SK-N-SH (cell line): ENCODE data around the gene USP25. TPM values are rescaled to one million over a fixed set of nuclear protein-coding genes. Genes with fewer than 3 reads are reported as not detected.

Experiments
- CTCF ChIA-PET: fragments of 300-600, 350-600 bp; formaldehyde crosslinking; extraction: SDS; loops from one replicate; lab custom pipeline; 2021; lab: Yijun Ruan, JAX
- POLR2A ChIA-PET: fragments of 350-600 bp; sonication (Branson Sonifier 250); formaldehyde crosslinking; extraction: SDS; loops from one replicate; lab custom pipeline; 2020; ENCODE audit warnings: antibody characterized with exemption, inconsistent platforms; lab: Yijun Ruan, JAX
- DNase-seq: peaks from one replicate; pipeline ENCODE4 v3.0.0; 2012
- H2AFZ ChIP-seq: fragments of 200-600 bp; sonication (generic); 2 replicates; pipeline ENCODE4 v1.8.1; 2016; ENCODE audit warnings: antibody characterized with exemption, mild to moderate bottlenecking, low read depth
- H3F3A ChIP-seq: fragments of 200-600 bp; sonication (generic); replicated peaks from 2 replicates; pipeline ENCODE3; 2016; ENCODE audit warnings: antibody characterized with exemption, mild to moderate bottlenecking; ENCODE audit not compliant: insufficient read depth
- H3K27ac ChIP-seq, 2 experiments: fragments of 200-500 bp in 1 of 2; fragments of 200-600 bp in 1 of 2; sonication (Bioruptor generic) in 1 of 2; sonication (generic), shearing (Covaris generic) in 1 of 2; 2 replicates each; pipeline versions ENCODE4 v1.5.1 to v1.6.1; 2014 to 2016; ENCODE audit warnings: low read depth in 2 of 2, inconsistent platforms in 1 of 2, low read length in 1 of 2, mild to moderate bottlenecking in 1 of 2, mixed read lengths in 1 of 2
- H3K27me3 ChIP-seq: fragments of 200-600 bp; sonication (generic), shearing (Covaris generic); 2 replicates; pipeline ENCODE4 v1.6.1; 2016; ENCODE audit warnings: mixed run types; ENCODE audit not compliant: insufficient read depth
- H3K36me3 ChIP-seq, 2 experiments: fragments of 200-500 bp in 1 of 2; fragments of 200-600 bp in 1 of 2; sonication (Bioruptor generic) in 1 of 2; sonication (generic) in 1 of 2; replicated peaks in 1 of 2; 2 replicates each; pipeline versions ENCODE3 to v1.5.1; 2014 to 2016; ENCODE audit warnings: low read length in 1 of 2, mild to moderate bottlenecking in 1 of 2; ENCODE audit not compliant: insufficient read depth in 2 of 2, control insufficient read depth in 1 of 2
- H3K4me1 ChIP-seq, 2 experiments: fragments of 200-500 bp in 1 of 2; fragments of 200-600 bp in 1 of 2; sonication (Bioruptor generic) in 1 of 2; sonication (generic), shearing (Covaris generic) in 1 of 2; 2 replicates each; pipeline versions ENCODE4 v1.5.1 to v1.6.1; 2014 to 2016; ENCODE audit warnings: low read depth in 1 of 2, low read length in 1 of 2, mixed run types in 1 of 2; ENCODE audit not compliant: insufficient read depth in 2 of 2, control insufficient read depth in 1 of 2
- H3K4me2 ChIP-seq: fragments of 200-600 bp; sonication (generic), shearing (Covaris generic); 2 replicates; pipeline ENCODE4 v1.6.1; 2017; ENCODE audit warnings: mixed run types
- H3K4me3 ChIP-seq, 2 experiments: fragments of 200-500 bp in 1 of 2; fragments of 200-600 bp in 1 of 2; sonication (Bioruptor generic) in 1 of 2; sonication (generic), shearing (Covaris generic) in 1 of 2; 2 replicates each; pipeline versions ENCODE4 v1.5.1 to v1.8.1; 2014 to 2016; ENCODE audit warnings: low read depth in 2 of 2, inconsistent platforms in 1 of 2, low read length in 1 of 2, mild to moderate bottlenecking in 1 of 2, mixed read lengths in 1 of 2, moderate library complexity in 1 of 2
- H3K79me2 ChIP-seq: fragments of 200-600 bp; sonication (generic); 2 replicates; pipeline ENCODE4 v1.8.1; 2017; ENCODE audit warnings: mild to moderate bottlenecking; ENCODE audit not compliant: insufficient read depth
- H3K9ac ChIP-seq: fragments of 200-600 bp; sonication (generic); 2 replicates; pipeline ENCODE4 v1.6.1; 2017; ENCODE audit warnings: mixed run types
- H3K9me2 ChIP-seq: fragments of 200-600 bp; sonication (generic); 2 replicates; pipeline ENCODE4 v1.6.1; 2017; ENCODE audit warnings: mixed run types
- H3K9me3 ChIP-seq: fragments of 200-600 bp; sonication (generic); 2 replicates; pipeline ENCODE4 v1.6.1; 2017; ENCODE audit warnings: mixed run types, mild to moderate bottlenecking, moderate library complexity
- H4K20me1 ChIP-seq: fragments of 200-600 bp; sonication (generic); 2 replicates; pipeline ENCODE4 v1.6.1; 2017; ENCODE audit warnings: mild to moderate bottlenecking, mixed run types; ENCODE audit not compliant: insufficient read depth
- EP300 ChIP-seq, 2 experiments: IDR thresholded peaks; 2 replicates each; pipeline versions ENCODE4 v1.4.0 to v1.6.1; 2012; ENCODE audit warnings: borderline replicate concordance in 1 of 2, low read depth in 1 of 2, low read length in 1 of 2
- FOXM1 ChIP-seq: IDR thresholded peaks from 2 replicates; pipeline ENCODE4 v1.4.0; 2012; ENCODE audit warnings: low read depth, mild to moderate bottlenecking
- GABPA ChIP-seq: IDR thresholded peaks from 2 replicates; pipeline ENCODE4 v1.4.0; 2012; ENCODE audit warnings: low read depth, mild to moderate bottlenecking
- IRF3 ChIP-seq: fragments of 150-350 bp; IDR thresholded peaks from 2 replicates; pipeline ENCODE4 v1.6.1; 2016; ENCODE audit warnings: mild to moderate bottlenecking, low read depth, low read length
- MAX ChIP-seq: IDR thresholded peaks from 2 replicates; pipeline ENCODE4 v1.4.0; 2012; ENCODE audit warnings: low read depth
- MEF2A ChIP-seq: IDR thresholded peaks from 2 replicates; pipeline ENCODE4 v1.4.0; 2012; ENCODE audit warnings: low read depth, borderline replicate concordance
- NFIC ChIP-seq: IDR thresholded peaks from 2 replicates; pipeline ENCODE4 v1.4.0; 2012; ENCODE audit warnings: borderline replicate concordance
- NRF1 ChIP-seq: IDR thresholded peaks from 2 replicates; pipeline ENCODE4 v1.6.1; 2012; ENCODE audit warnings: low read depth, mild to moderate bottlenecking, low read length
- PBX3 ChIP-seq: IDR thresholded peaks from 2 replicates; pipeline ENCODE4; 2012
- POLR2AphosphoS5 ChIP-seq: IDR thresholded peaks from 2 replicates; pipeline ENCODE4 v1.6.1; 2012; ENCODE audit warnings: low read depth, low read length
- RAD21 ChIP-seq: IDR thresholded peaks from 2 replicates; pipeline ENCODE4 v1.6.1; 2012; ENCODE audit warnings: mild to moderate bottlenecking, low read length
- RCOR1 ChIP-seq: fragments of 150-350 bp; IDR thresholded peaks from 2 replicates; pipeline ENCODE4 v1.6.1; 2017; ENCODE audit warnings: antibody characterized with exemption, low read length
- RFX5 ChIP-seq: IDR thresholded peaks from 2 replicates; pipeline ENCODE4 v1.6.1; 2012; ENCODE audit warnings: mild to moderate bottlenecking, improper control_type of control experiment, low read length
- RXRA ChIP-seq: IDR thresholded peaks from 2 replicates; pipeline ENCODE4 v1.4.0; 2012; ENCODE audit warnings: low read depth, mild to moderate bottlenecking, borderline replicate concordance
- SMC3 ChIP-seq: IDR thresholded peaks from 2 replicates; pipeline ENCODE4 v1.6.1; 2012; ENCODE audit warnings: low read depth, low read length, improper control_type of control experiment
- TAF1 ChIP-seq: IDR thresholded peaks from 2 replicates; pipeline ENCODE4 v1.6.1; 2012; ENCODE audit warnings: low read depth, mild to moderate bottlenecking, low read length, moderate library complexity, borderline replicate concordance
- USF1 ChIP-seq: IDR thresholded peaks from 2 replicates; pipeline ENCODE4 v1.4.0; 2012; ENCODE audit warnings: low read depth, borderline replicate concordance
- ZBTB33 ChIP-seq: IDR thresholded peaks from 2 replicates; pipeline ENCODE4 v1.4.0; 2012; ENCODE audit warnings: low read depth, borderline replicate concordance
- WGBS: methylation state at CpG from one replicate; pipeline ENCODE4 v1.1.6; 2017; ENCODE audit warnings: low lambda C conversion rate; 5-methylcytosine and 5-hydroxymethylcytosine counted together
- polyA plus RNA-seq, 3 experiments: library from polyadenylated mRNA; depleted of rRNA; stranded (reverse); fragments of >200 nt; gene quantifications; 2 replicates each; pipeline ENCODE4 v1.2.3, GENCODE V29; 2012

USP25 gene
- polyA plus RNA-seq, 1 of the 3 experiments (the other 2 are of a cell fraction) = 4.6 TPM

- Histone ChIP-seq H3K27ac (no peak overlapping the region), H3F3A (no peaks in the 10 kb centered on the region), H3K9ac (no peak overlapping the region), H3K27me3 (no peaks in the 10 kb centered on the region), H4K20me1 (no peaks in the 10 kb centered on the region), H3K9me3 (no peaks in the 10 kb centered on the region), H3K36me3 (peaks cover 0 to 3% of the 10 kb centered on the region in 2 experiments), H3K79me2 (no peaks in the 10 kb centered on the region), H2AFZ (no peak overlapping the region), H3K4me3 (no peak overlapping the region), H3K4me2 (no peak overlapping the region), H3K9me2 (no peaks in the 10 kb centered on the region), H3K4me1 (peaks cover 0 to 21% of the 10 kb centered on the region in 2 experiments; a peak in 1 of 4 replicates)
- CTCF ChIA-PET = no interaction called here
- POLR2A ChIA-PET = no interaction called here
- 93% methylated on average over 3 of the region's 3 CpGs for WGBS
- DNase-seq = no peak
- TF ChIP-seq NFIC = no peak
- no peak for TF ChIP-seq MAX
- no peak for TF ChIP-seq GABPA
- no peak for TF ChIP-seq NRF1
- TF ChIP-seq RXRA = no peak
- TF ChIP-seq MEF2A = no peak
- TF ChIP-seq TAF1 = no peak
These were observed 123.3 kb downstream of the USP25 start for GRCh38 chr21:15853126-15853525.

GRCh38 chr21:15856813-15857212 lies 127.0 kb downstream of the USP25 start:
- no peaks in the 10 kb centered on the region for H3K79me2 ChIP-seq
- H3K4me1 ChIP-seq = no peaks in the 10 kb centered on the region; a peak in 1 of 4 replicates
- H3K9me2 ChIP-seq = no peaks in the 10 kb centered on the region
- TF ChIP-seq RCOR1 (no peak), POLR2AphosphoS5 (no peak)
- H3K9me3 ChIP-seq = no peaks in the 10 kb centered on the region
- no peaks in the 10 kb centered on the region for H3K27me3 ChIP-seq
- no peak for DNase-seq
- H4K20me1 ChIP-seq = no peaks in the 10 kb centered on the region
- CTCF ChIA-PET = no interaction called here
- H2AFZ ChIP-seq = no peak overlapping the region
- peaks cover 0 to 3% of the 10 kb centered on the region in 2 experiments for H3K36me3 ChIP-seq
- no peak overlapping the region for H3K4me2 ChIP-seq
- no peak overlapping the region for H3K27ac ChIP-seq
- no peak overlapping the region for H3K9ac ChIP-seq
- POLR2A ChIA-PET = no interaction called here
- no peaks in the 10 kb centered on the region for H3F3A ChIP-seq
- H3K4me3 ChIP-seq = no peak overlapping the region
- WGBS = 97% methylated on average over 1 of the region's 1 CpG

- H3K4me3 ChIP-seq = no peak overlapping the region
- H3K9ac ChIP-seq = no peak overlapping the region
- H4K20me1 ChIP-seq = no peaks in the 10 kb centered on the region
- peaks cover 0 to 3% of the 10 kb centered on the region in 2 experiments for H3K36me3 ChIP-seq
- no peaks in the 10 kb centered on the region for H3K9me3 ChIP-seq
- H3F3A ChIP-seq = no peaks in the 10 kb centered on the region
- ChIA-PET CTCF (no interaction called here), POLR2A (no interaction called here)
- no peaks in the 10 kb centered on the region for H3K9me2 ChIP-seq
- H3K4me2 ChIP-seq = no peak overlapping the region
- H3K27me3 ChIP-seq = no peaks in the 10 kb centered on the region
- H3K4me1 ChIP-seq = no peaks in the 10 kb centered on the region; a peak in 1 of 4 replicates
- no peak overlapping the region for H3K27ac ChIP-seq
- H3K79me2 ChIP-seq = no peaks in the 10 kb centered on the region
- no peak overlapping the region for H2AFZ ChIP-seq
- 97% methylated on average over 2 of the region's 2 CpGs for WGBS
- DNase-seq = no peak
- TF ChIP-seq EP300 (IDR thresholded peaks at IDR 0.05; ENCODE audit: borderline replicate concordance in 1 of 2, low read depth in 1 of 2, low read length in 1 of 2) (no peak), MEF2A (no peak), ZBTB33 (no peak), RXRA (no peak), PBX3 (no peak), IRF3 (no peak), SMC3 (no peak), FOXM1 (no peak), USF1 (no peak), RCOR1 (no peak), RFX5 (no peak), RAD21 (no peak)
These were observed 128.0 kb downstream of the USP25 start for GRCh38 chr21:15857740-15858139.
